Memory B cell (primary cell): ENCODE data around the gene TIE1.
"Not testable (repeated sequence)": the region's sequence is repeated elsewhere in the genome, so short reads cannot be mapped to it uniquely, and the experiment has no call there.

Experiments used
- ATAC-seq: fragments of 150-1000 bp; cut with Tn5 transposase; 2 replicates; pipeline ENCODE4 v1.10.0; 2021; ENCODE audit warnings: low read depth, mild to moderate bottlenecking, moderate library complexity
- DNase-seq, 2 donors: peaks; one replicate each; pipeline ENCODE4 v3.0.0; 2022; ENCODE audit warnings: low spot score in 2 of 2
- H3K27ac Mint-ChIP-seq: one replicate; pipeline ENCODE4 v1.8.0; 2022; ENCODE audit warnings: mild to moderate bottlenecking, moderate library complexity, mixed read lengths
- H3K27me3 Mint-ChIP-seq: one replicate; pipeline ENCODE4 v1.8.0; 2022; ENCODE audit warnings: mixed read lengths
- H3K36me3 Mint-ChIP-seq: one replicate; pipeline ENCODE4 v1.8.0; 2022; ENCODE audit warnings: mild to moderate bottlenecking, mixed read lengths
- H3K4me1 Mint-ChIP-seq: one replicate; pipeline ENCODE4 v1.8.0; 2022; ENCODE audit warnings: mixed read lengths
- H3K4me3 Mint-ChIP-seq: one replicate; pipeline ENCODE4 v1.8.0; 2022; ENCODE audit warnings: mild to moderate bottlenecking, moderate library complexity, mixed read lengths
- H3K9me3 Mint-ChIP-seq: one replicate; pipeline ENCODE4 v1.8.0; 2022; ENCODE audit warnings: mixed read lengths

Gene TIE1

DNA sequence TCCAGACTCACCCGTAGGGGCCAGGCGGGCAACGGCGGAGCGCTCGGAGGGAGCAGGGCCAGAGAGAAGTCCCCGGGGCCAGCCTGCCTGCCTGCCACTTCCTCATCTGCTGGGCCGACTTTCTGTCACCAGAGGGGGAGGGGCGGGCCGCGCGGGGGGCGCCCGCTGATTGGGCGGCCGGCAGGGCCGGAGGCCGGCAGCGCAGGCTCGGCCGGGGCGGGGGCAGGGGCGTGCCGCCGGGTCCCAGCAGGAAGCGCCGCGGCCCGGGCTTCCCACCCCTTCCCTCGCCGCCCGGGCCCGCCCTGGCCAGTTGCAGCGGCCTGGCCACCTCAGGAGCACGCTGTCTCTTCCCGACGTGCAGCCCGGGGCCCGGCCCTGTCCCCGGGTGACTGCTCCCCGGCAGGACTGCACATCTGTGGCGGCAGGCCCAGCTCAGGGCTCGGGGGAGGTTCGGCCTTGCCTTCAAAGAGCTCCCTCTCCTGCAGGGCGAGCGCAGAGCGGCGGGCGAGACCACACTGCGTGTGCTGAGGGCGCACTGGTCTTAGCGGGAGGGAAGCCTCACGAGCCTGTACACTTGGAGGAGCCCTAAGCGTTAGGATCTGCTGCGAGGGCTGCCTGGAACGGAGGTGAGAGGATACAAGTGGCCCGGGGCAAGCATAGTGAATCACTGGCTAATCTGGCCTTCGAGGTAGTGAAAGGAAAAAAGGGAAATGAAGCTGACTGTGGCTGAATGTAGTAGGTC, 67.3 kb downstream of the TIE1 start, which contains the start of gene ELOVL1:
Gene ELOVL1, minus strand, starts transcription at position 108 of the 742 bp plus-strand sequence. CDS start 2,402 bp downstream, outside the sequence.
- H3K4me3 Mint-ChIP-seq: peak within 1 kb of the TSS; percentile 90
- no peaks in the 10 kb centered on the region for H3K27me3 Mint-ChIP-seq
- DNase-seq (peak; percentile 80 to 83), ATAC-seq (peak; percentile 82)
- H3K9me3 Mint-ChIP-seq: no peaks in the 10 kb centered on the region
- H3K4me1 Mint-ChIP-seq: peaks cover 37% of the 10 kb centered on the region
- H3K36me3 Mint-ChIP-seq: peaks cover 13% of the 10 kb centered on the region
- H3K27ac Mint-ChIP-seq: peak within 1 kb of the TSS; percentile 90

DNA sequence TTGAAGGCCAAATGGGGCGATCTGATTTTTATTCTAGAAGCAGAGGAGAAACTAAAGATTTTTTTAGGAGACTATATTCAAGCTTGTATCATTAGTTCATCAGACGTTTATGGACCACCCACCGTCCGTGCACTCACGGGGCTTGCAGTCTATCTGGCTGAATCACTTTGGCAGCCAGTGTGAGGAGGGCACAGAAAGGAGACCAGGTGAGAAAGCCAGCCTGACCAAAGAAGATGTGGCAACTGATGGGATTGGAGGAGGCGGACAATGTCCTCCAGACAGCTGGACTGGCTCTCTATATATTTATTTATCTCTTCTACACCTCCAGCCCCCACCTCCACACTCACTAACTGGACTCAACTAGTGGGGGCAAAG, 67.9 kb downstream of the TIE1 start:
- peaks cover 37% of the 10 kb centered on the region for H3K4me1 Mint-ChIP-seq
- DNase-seq (no peak), ATAC-seq (no peak)
- H3K4me3 Mint-ChIP-seq: peak overlapping the region; percentile 90
- H3K36me3 Mint-ChIP-seq: peaks cover 12% of the 10 kb centered on the region
- no peaks in the 10 kb centered on the region for H3K9me3 Mint-ChIP-seq
- H3K27me3 Mint-ChIP-seq: no peaks in the 10 kb centered on the region
- H3K27ac Mint-ChIP-seq: peak overlapping the region; percentile 87

DNA sequence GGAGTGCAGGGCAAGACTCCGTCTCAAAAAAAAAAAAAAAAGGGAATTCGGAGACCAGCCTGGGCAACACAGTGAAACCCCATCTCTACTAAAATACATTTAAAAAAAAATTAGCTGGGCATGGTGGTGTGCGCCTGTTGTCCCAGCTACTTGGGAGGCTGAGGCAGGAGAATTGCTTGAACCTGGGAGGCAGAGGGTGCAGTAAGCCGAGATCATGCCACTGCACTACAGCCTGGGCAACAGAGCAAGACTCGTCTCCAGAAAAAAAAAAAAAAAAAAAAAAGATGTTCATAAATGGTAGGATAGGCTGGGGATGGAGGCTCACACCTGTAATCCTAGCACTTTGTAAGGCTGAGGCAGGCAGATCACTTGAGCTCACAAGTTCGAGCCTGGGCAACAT, 69.0 kb downstream of the TIE1 start:
- not testable (repeated sequence) for DNase-seq, H3K27ac Mint-ChIP-seq, H3K9me3 Mint-ChIP-seq, H3K4me3 Mint-ChIP-seq, H3K27me3 Mint-ChIP-seq, H3K36me3 Mint-ChIP-seq, ATAC-seq
- peaks cover 33% of the 10 kb centered on the region for H3K4me1 Mint-ChIP-seq

GRCh38 chr1:43370564-43370963, 69.8 kb downstream of the TIE1 start:
- DNase-seq (no peak), ATAC-seq (no peak)
- Mint-ChIP-seq H3K27me3 (no peaks in the 10 kb centered on the region), H3K4me1 (peaks cover 29% of the 10 kb centered on the region), H3K4me3 (no peak overlapping the region), H3K36me3 (peaks cover 3% of the 10 kb centered on the region), H3K9me3 (no peaks in the 10 kb centered on the region), H3K27ac (no peak overlapping the region)

- Mint-ChIP-seq H3K27ac (no peak overlapping the region), H3K36me3 (no peaks in the 10 kb centered on the region), H3K4me1 (peaks cover 19% of the 10 kb centered on the region), H3K27me3 (no peaks in the 10 kb centered on the region), H3K4me3 (no peak overlapping the region), H3K9me3 (no peaks in the 10 kb centered on the region)
- DNase-seq (no peak), ATAC-seq (no peak)
These were observed 71.4 kb downstream of the TIE1 start for GRCh38 chr1:43372172-43372571.
